HepG2 (cell line): ENCODE results near the gene LHPP. TPM values are rescaled to one million over a fixed set of nuclear protein-coding genes. Genes with fewer than 3 reads are reported as not detected.

Source experiments
- CERS6 ChIP-seq: sonication (generic); formaldehyde crosslinking; IDR thresholded peaks from 2 replicates; pipeline ENCODE4 v1.5.0; 2020; ENCODE audit warnings: missing genetic modification reagents
- FOSL2 ChIP-seq: sonication (generic); formaldehyde crosslinking; IDR thresholded peaks from 2 replicates; pipeline ENCODE4 v1.4.0; 2020; ENCODE audit warnings: missing genetic modification reagents
- FOXA3 ChIP-seq: IDR thresholded peaks from 2 replicates; pipeline ENCODE4 v1.6.1; 2016; ENCODE audit warnings: missing genetic modification reagents, missing compliant biosample characterization
- GLI4 ChIP-seq: sonication (generic); formaldehyde crosslinking; IDR thresholded peaks from 2 replicates; pipeline ENCODE4 v1.5.1; 2020; ENCODE audit warnings: missing genetic modification reagents, mild to moderate bottlenecking, moderate library complexity, borderline replicate concordance
- HOXA9 ChIP-seq: sonication (generic); formaldehyde crosslinking; IDR thresholded peaks from 2 replicates; pipeline ENCODE4 v1.8.1; 2022; ENCODE audit warnings: missing genetic modification reagents, mild to moderate bottlenecking, moderate library complexity, borderline replicate concordance
- SKI ChIP-seq: fragments of 450-650 bp; IDR thresholded peaks from one replicate; pipeline ENCODE4 v1.6.1; 2018; ENCODE audit warnings: mild to moderate bottlenecking; ENCODE audit not compliant: partially characterized antibody
- TFDP2 ChIP-seq: sonication (generic); formaldehyde crosslinking; IDR thresholded peaks from 2 replicates; pipeline ENCODE4 v1.4.0; 2020; ENCODE audit warnings: missing genetic modification reagents
- TRIM24 ChIP-seq: sonication (generic); formaldehyde crosslinking; IDR thresholded peaks from 2 replicates; pipeline ENCODE4 v1.8.0; 2022; ENCODE audit warnings: mild to moderate bottlenecking, missing genetic modification reagents
- USF2 ChIP-seq, 2 experiments: sonication (generic) in 1 of 2; formaldehyde crosslinking in 1 of 2; IDR thresholded peaks; 2 replicates each; pipeline versions ENCODE4 v1.5.1 to v1.6.1; 2011 to 2020; ENCODE audit warnings: borderline replicate concordance in 1 of 2, low read depth in 1 of 2, low read length in 1 of 2, mild to moderate bottlenecking in 1 of 2, missing genetic modification reagents in 1 of 2, moderate library complexity in 1 of 2
- ZNF30 ChIP-seq: sonication (generic); formaldehyde crosslinking; IDR thresholded peaks from 2 replicates; pipeline ENCODE4 v1.5.0; 2020; ENCODE audit warnings: mild to moderate bottlenecking, missing genetic modification reagents
- ZNF382 ChIP-seq: sonication (generic); formaldehyde crosslinking; IDR thresholded peaks from 2 replicates; pipeline ENCODE4 v1.5.0; 2020; ENCODE audit warnings: missing genetic modification reagents, mild to moderate bottlenecking, borderline replicate concordance
- ZNF451 ChIP-seq: sonication (generic); formaldehyde crosslinking; IDR thresholded peaks from 2 replicates; pipeline ENCODE4 v1.5.0; 2020; ENCODE audit warnings: mild to moderate bottlenecking, missing genetic modification reagents
- ZNF567 ChIP-seq: sonication (generic); formaldehyde crosslinking; IDR thresholded peaks from 2 replicates; pipeline ENCODE4 v1.8.1; 2023; ENCODE audit warnings: mild to moderate bottlenecking, missing genetic modification reagents, borderline replicate concordance
- ZNF703 ChIP-seq: sonication (generic); formaldehyde crosslinking; IDR thresholded peaks from 2 replicates; pipeline ENCODE4 v1.5.1; 2020; ENCODE audit warnings: missing genetic modification reagents, mild to moderate bottlenecking, moderate library complexity, borderline replicate concordance
- polyA plus RNA-seq, 8 experiments: library from polyadenylated mRNA; depleted of rRNA in 3 of 8; stranded (reverse) in 7 of 8; unstranded in 1 of 8; fragments of >200 nt; fragmentation: Illumina TruSeq in 4 of 8; extraction: Trizol in 4 of 8; gene quantifications; 2 replicates each; pipeline versions ENCODE4 v1.2.1 to v1.2.3, GENCODE V29; 2011 to 2016; ENCODE audit warnings: low read depth in 4 of 8, missing spikeins in 1 of 8, mixed read lengths in 1 of 8; ENCODE audit not compliant: insufficient read depth in 1 of 8
- total RNA-seq, 5 experiments: library from RNA; depleted of rRNA; stranded (reverse); fragments of >200 nt; fragmentation: Illumina TruSeq; extraction: Trizol; gene quantifications; 2 replicates each; pipeline ENCODE4 v1.2.3, GENCODE V29; 2016; ENCODE audit warnings: low read depth in 1 of 5
- TF ChIP-seq, protein P1 (sequence below): IDR thresholded peaks from 2 replicates; pipeline ENCODE4 v1.6.1; 2016; ENCODE audit warnings: control low read depth
- TF ChIP-seq, protein P2 (sequence below), 2 experiments: sonication (generic) in 1 of 2; formaldehyde crosslinking in 1 of 2; IDR thresholded peaks; 2 replicates each; pipeline versions ENCODE4 v1.4.0 to v1.6.1; 2018 to 2020; ENCODE audit warnings: missing genetic modification reagents in 2 of 2, borderline replicate concordance in 1 of 2, low read depth in 1 of 2, mild to moderate bottlenecking in 1 of 2, missing biosample characterization in 1 of 2
- TF ChIP-seq, protein P3 (sequence below): sonication (generic); formaldehyde crosslinking; IDR thresholded peaks from 2 replicates; pipeline ENCODE4 v1.4.0; 2020; ENCODE audit warnings: missing genetic modification reagents; ENCODE audit errors: not compliant biosample characterization
- TF ChIP-seq, protein P4 (sequence below): sonication (generic); formaldehyde crosslinking; IDR thresholded peaks from 2 replicates; pipeline ENCODE4 v1.4.0; 2020; ENCODE audit warnings: missing genetic modification reagents, low read depth, mild to moderate bottlenecking, borderline replicate concordance

Gene LHPP
- total and polyA plus RNA-seq, 2 of the 13 experiments (the other 11 are each of a cell fraction or from before 2014, with no cell fraction given), result 5.2 to 13.1 TPM

- TF ChIP-seq FOXA3 (CRISPR knock-in tag) (peak; percentile 34; the same call in 1 of the 2 replicates), ZNF30 (CRISPR knock-in tag) (no peak), TRIM24 (CRISPR knock-in tag) (no peak), ZNF382 (no peak), TFDP2 (CRISPR knock-in tag) (no peak), CERS6 (CRISPR knock-in tag) (no peak), FOSL2 (CRISPR knock-in tag) (peak; percentile 39), GLI4 (no peak), USF2 (IDR thresholded peaks at IDR 0.05; ENCODE audit: low read depth, low read length) (no peak), USF2 (CRISPR knock-in tag; IDR thresholded peaks at IDR 0.05; ENCODE audit: borderline replicate concordance) (no peak), HOXA9 (CRISPR knock-in tag) (no peak), ZNF567 (CRISPR knock-in tag) (no peak), ZNF703 (CRISPR knock-in tag) (no peak), ZNF451 (CRISPR knock-in tag) (no peak), SKI (no peak)
- TF ChIP-seq, protein P1, sequence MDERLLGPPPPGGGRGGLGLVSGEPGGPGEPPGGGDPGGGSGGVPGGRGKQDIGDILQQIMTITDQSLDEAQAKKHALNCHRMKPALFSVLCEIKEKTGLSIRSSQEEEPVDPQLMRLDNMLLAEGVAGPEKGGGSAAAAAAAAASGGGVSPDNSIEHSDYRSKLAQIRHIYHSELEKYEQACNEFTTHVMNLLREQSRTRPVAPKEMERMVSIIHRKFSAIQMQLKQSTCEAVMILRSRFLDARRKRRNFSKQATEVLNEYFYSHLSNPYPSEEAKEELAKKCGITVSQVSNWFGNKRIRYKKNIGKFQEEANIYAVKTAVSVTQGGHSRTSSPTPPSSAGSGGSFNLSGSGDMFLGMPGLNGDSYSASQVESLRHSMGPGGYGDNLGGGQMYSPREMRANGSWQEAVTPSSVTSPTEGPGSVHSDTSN (CRISPR knock-in tag), result no peak
- TF ChIP-seq, protein P2, sequence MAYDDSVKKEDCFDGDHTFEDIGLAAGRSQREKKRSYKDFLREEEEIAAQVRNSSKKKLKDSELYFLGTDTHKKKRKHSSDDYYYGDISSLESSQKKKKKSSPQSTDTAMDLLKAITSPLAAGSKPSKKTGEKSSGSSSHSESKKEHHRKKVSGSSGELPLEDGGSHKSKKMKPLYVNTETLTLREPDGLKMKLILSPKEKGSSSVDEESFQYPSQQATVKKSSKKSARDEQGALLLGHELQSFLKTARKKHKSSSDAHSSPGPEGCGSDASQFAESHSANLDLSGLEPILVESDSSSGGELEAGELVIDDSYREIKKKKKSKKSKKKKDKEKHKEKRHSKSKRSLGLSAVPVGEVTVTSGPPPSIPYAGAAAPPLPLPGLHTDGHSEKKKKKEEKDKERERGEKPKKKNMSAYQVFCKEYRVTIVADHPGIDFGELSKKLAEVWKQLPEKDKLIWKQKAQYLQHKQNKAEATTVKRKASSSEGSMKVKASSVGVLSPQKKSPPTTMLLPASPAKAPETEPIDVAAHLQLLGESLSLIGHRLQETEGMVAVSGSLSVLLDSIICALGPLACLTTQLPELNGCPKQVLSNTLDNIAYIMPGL (CRISPR knock-in tag; IDR thresholded peaks at IDR 0.05; ENCODE audit: borderline replicate concordance in 1 of 2, low read depth in 1 of 2), result no peak
- TF ChIP-seq, protein P3, sequence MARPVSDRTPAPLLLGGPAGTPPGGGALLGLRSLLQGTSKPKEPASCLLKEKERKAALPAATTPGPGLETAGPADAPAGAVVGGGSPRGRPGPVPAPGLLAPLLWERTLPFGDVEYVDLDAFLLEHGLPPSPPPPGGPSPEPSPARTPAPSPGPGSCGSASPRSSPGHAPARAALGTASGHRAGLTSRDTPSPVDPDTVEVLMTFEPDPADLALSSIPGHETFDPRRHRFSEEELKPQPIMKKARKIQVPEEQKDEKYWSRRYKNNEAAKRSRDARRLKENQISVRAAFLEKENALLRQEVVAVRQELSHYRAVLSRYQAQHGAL (CRISPR knock-in tag), result no peak
- TF ChIP-seq, protein P4, sequence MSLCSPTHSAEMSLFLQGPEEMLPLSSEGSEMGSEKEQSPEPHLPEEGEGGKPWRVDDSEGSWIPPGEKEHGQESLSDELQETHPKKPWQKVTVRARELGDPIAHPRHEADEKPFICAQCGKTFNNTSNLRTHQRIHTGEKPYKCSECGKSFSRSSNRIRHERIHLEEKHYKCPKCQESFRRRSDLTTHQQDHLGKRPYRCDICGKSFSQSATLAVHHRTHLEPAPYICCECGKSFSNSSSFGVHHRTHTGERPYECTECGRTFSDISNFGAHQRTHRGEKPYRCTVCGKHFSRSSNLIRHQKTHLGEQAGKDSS (CRISPR knock-in tag), result no peak
Observed at GRCh38 chr10:124554085-124554858, 92.6 kb downstream of the LHPP start (continued).
